ENCODE measurements around the gene NEK6.

The NEK6 gene

DNA sequence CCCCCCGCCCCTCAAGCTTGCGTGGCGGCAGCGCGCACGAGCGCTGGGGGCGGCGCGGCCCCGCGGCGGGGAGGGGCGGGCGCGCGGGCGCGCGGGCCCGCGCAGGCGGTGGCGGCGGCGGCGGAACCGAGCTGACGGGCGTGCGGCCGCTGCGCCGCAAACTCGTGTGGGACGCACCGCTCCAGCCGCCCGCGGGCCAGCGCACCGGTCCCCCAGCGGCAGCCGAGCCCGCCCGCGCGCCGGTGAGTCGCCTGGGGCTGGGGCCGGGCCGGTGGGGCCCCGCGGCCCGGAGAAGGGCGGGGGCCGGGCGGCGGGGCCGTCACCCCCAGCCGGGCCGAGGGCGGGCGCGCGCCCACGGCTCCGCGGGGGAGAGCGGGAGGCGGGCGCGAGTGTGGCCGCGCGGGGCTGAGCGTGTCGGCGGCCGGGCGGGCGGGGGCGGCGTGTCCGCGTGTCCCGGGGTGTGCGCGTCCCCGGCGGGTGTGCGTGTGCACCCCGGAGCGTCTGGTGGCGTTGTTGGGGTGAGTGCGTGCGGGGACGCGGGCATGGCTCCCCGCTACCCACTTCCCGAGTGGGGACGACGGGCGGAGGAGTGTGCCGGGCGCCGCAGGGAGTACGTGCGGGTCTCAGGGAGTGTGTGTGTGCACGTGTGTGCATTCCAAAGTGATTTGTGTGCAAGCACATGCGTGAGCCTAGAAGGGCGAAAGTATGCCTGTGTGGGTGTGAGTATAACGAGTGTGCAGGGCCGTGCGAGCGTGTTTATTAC is at the start of gene NEK6:
NEK6 (plus strand) TSS at position 106 of the 763 bp plus-strand sequence. CDS start 44,016 bp downstream, outside the sequence.
- peak; percentile 80 for DNase-seq (ENCODE audit: low spot score)

GRCh38 chr9:124208571-124208970 is 49.2 kb upstream of the NEK6 start:
- DNase-seq (ENCODE audit: low spot score): no peak

GRCh38 chr9:124209279-124209678 is 48.5 kb upstream of the NEK6 start:
- DNase-seq (ENCODE audit: low spot score): no peak

- no peak for DNase-seq (ENCODE audit: low spot score)
Measured at GRCh38 chr9:124209774-124210173, 48.0 kb upstream of the NEK6 start.

DNA sequence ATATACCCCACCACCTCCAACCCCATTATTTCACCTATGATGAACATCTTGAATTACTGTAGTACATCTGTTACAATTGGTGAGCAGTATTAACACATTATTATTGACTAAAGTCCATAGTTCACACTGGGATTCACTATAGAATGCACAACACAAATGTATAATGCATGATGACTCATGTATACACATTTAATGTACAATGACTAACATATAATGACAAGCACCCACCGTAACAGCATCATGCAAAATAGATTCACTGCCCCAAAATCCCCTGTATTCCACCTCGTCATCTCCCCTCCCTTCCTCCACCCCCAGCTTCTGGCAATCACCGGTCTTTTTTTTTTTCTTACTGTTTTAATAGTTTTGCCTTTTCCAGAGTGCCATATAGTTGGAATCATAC is 47.1 kb upstream of the NEK6 start:
- peak; percentile 50 for DNase-seq (ENCODE audit: low spot score)

GRCh38 chr9:124212381-124213050 is 45.2 kb upstream of the NEK6 start:
- no peak for DNase-seq (ENCODE audit: low spot score)

DNA sequence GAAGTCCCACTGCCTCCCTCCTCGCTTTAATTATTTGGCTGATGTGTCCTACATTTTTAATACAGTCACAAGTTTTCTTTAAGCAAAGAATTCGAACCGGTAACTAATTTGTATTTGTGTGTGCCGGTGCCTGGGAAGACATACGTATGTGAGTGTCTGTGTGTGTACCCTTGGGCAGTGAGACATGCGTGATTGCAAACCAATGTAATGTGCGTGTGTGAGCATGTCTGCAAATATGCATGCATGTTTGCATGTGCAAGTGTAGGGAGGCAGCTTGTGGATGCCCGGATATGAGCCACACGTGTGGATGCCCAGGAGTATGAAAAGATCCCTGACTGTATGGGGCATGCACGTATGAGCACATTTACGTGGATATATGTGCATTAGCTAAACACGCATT is 44.4 kb upstream of the NEK6 start:
- no peak for DNase-seq (ENCODE audit: low spot score)

DNA sequence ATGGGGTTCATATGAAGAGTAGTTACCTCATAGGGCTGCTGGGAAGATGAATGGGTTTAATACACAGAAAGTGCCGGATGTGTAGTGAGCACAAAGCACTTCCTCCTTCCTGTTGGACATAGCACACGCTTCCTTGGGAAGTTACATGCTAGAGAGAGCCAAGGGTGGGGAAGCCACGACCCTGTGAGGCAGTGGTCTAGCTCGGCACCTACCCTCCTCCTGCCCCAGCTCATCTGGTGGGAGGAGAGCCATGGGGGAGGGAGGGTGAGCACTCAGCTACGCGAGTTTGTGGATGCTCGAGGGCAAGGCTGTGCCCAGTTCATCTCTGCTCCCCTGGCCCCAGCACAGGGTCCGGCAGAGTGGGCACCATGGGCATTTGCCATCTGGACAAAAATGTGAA is 43.6 kb upstream of the NEK6 start:
- no peak for DNase-seq (ENCODE audit: low spot score)

DNA sequence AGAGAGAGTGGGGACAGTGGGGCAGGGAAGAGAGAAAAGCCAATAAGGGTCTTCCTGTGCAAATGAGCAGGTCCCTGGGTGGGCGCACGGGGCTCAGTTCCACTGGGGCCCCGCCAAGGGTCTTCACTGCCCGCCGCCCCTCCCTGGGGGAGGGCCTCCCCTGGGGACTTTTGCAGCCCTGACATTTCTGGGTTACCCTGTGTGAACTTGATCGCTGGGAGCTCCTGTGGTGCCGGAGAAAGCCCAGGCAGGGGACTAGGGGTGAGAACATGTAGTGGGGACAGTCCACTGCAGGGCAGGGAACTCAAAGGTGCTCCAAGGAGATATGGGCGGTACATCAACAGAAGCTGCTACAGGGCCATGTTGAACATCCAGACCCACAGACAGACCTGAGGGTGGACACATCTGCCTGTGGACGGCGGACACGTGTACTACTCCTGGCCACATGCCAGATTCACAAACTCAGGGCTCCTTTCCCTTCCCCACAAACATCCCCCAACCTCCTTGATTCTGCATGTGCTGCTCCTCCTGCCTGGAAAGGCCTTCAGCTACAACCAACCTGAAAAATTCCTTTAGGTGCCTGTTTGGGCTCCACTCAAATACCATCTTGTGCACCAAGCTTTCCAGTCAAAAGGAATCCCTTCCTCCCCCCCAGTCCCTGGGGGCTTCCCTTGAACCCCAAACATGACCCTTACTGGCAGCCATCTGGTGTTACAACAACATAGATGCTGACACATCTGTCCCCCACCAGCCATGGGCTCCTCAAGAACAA is 43.0 kb upstream of the NEK6 start:
- DNase-seq (ENCODE audit: low spot score): no peak

DNA sequence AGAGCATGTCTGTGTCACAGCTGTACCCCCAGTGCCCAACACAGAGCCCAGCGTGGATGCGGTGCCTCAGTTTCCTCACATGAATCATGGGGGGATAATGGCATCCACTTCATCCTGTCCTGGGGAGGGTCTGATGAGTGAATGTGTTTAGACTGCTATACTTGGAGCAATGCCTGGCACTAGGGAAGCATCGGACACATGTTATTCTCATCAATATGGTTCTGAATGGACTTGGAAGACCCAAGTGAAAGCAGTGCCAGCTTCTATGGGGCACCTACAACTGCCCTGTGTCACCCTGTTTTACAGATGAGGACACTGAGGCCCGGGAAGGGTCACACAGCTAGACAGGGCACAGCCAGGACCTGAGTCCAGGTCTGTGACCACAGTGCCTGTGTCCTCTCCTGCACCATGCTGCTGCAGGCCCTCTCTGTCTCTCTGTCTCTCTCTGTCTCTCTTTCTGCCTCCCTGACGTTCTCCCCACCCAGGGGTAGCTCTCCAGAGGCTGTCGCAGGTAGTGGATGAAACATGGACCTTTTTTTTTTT is 42.3 kb upstream of the NEK6 start:
- no peak for DNase-seq (ENCODE audit: low spot score)

DNA sequence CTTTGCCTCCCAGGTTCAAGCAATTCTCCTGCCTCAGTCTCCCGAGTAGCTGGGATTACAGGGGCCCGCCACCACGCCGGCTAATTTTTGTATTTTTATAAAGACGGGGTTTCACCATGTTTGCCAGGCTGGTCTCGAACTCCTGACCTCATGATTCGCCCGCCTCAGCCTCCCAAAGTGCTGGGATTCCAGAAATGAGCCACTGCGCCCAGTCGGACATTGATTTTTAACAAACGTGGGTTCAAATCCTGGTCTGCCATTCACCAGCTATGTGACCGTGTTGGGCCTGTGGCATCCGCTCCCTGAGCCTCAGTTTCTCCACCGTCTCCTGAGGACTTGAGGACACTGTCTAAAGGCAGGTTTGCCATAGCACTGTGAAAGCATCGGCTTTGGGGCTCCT is 41.8 kb upstream of the NEK6 start:
- no peak for DNase-seq (ENCODE audit: low spot score)

DNA sequence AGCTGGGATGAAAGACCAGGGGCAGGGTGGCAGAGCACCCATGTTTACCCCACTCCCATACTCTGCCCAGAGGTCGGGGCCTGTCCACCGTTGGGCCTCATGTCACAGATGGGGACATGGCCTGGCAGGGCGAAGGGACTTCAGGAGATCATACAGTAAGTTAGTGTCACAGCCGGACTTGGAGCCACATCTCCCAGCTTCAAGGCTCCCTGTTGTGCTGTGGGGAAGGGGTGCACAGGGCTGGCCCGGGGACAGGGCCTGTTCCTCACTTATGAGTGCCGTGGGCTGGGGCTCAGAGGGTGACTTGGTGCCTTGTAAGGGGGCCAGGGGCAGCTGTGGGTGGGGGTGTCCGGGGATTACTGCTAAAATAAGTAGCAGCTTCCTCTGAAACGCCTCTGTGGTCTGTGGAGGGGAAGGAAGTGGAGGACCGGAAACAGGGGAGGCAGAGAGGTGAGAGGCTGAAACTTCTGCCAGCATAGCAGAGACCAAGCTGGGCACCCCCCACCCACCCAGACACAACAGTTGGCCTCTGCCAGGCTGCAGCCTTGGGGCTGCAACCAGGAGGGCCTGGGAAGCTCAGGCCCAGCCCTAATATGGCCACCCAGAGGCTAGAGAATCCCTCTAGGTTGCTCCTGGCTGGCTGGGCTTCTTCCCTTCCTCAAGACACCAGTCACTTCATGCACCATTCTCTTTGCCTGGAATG is 41.1 kb upstream of the NEK6 start:
- DNase-seq (ENCODE audit: low spot score): peak; percentile 75

DNA sequence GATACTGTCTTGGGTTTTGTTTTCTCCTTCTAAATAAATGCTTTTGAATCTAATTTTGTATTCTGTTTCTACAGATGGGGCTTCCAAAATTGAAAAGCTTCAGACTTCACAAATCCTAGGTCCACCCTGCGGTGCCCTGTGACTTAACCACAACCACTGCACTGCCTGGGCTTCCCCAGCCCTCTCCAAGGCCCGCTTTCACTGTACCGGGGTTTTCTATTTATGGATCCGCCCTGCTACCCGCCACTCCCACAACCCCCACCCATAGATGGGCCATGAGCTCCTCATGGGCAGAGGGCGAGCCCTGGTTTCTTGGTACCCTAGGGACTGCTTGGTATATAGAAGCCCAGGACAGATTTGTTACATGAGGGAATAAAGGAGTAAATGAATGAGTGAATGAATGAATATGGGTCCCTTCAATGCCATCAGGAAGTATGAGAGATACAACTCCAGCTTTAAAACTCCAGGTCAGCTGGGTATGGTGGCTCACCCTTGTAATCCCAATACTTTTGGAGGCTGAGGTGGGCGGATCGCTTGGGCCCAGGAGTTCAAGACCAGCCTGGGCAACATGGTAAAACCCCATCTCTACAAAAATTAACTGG is 39.8 kb upstream of the NEK6 start:
- DNase-seq (ENCODE audit: low spot score): peak; percentile 57

DNA sequence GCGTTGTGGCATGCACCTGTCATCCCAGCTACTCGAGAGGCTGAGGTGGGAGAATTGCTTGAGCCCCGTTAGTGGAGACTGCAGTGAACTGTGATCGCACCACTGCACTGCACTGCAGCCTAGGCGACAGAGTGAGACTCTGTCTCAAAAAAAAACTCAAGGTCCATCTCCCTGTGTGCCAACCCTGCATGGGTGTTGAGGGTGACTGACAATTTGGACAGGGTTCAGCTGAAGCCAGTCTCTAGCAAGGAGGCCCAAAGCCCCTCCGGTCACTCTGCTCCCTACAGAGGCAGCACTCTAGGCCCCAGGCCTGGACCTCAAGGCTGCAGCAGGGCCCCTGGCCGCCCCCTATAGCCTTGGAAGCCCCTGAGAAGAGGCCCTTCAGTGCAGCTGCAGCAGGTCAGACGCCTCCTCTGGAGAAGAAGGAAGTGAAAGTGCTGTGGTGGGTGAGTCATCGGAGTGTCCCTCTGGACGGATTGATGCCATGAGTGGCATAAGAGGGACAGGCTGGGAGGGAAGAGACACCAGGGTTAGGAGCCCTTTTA is 39.2 kb upstream of the NEK6 start:
- peak; percentile 77 for DNase-seq (ENCODE audit: low spot score)

DNA sequence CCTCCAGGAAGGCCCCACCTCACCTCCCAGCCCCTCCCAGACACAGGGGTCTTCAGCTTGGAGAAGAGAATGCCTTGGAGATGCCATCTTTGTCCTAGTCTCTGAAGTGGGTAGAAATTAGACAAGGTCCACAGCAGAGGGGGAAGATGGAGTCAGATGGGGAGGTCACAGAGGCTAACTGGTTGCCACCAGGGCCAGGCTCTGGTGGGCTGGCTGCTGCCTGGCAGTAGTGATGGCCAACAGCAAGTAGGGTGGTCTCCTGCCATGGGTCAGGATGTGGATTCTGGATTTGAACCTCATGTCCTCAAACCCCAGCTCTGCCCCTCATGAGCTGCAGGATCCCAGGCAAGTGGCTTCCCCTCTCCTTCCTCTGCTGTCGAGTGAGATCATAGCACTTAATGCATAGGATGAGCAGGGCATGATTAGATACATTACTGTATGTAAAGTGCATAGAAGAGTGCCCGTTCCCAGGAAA is 38.7 kb upstream of the NEK6 start:
- DNase-seq (ENCODE audit: low spot score): no peak

DNA sequence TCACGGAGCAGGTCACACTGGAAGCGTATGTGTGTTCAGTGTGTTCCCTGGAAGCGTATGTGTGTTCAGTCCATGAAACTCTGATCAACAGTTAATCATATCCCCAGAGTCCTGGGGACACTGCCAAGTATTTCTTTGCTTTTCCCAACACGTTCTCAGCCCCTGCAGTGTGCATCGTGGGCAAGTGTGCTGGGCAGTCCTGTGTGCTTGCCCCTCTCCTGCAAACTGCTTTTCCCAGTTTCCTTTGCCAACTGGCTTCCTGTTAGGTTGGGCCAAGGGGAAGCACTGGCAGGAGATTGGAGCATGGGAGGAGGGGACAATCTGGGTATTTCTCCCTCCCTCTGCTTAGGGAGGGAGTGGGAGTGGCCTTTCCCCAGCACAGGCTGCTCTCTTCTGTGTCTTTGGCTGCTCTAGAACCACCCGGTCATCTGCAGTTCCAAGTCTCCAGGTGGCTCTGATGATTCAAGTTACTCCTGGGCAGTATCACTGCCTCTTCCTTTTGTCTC is 36.8 kb upstream of the NEK6 start:
- DNase-seq (ENCODE audit: low spot score): no peak

GRCh38 chr9:124221676-124222075 is 36.1 kb upstream of the NEK6 start:
- no peak for DNase-seq (ENCODE audit: low spot score)

DNA sequence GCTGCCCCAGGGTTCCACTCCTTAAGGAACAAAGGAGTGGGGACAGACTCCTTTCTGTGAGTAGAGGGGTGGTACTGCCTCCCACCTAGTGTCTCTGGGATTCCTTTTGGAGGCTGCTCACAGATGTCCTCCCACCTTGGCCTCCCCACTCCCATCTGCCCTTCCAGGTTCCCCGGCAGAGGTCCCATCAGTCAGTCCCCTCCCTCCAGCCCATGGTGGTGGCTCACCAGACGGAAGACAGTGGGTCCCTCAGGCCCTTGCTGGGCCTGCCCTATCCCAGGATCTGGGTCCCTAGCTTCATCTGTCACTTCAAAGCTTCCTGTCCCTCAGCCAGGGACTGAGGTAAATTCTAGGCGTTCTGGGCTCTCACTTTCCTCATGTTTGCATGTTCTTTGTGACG is 35.6 kb upstream of the NEK6 start:
- no peak for DNase-seq (ENCODE audit: low spot score)

GRCh38 chr9:124222918-124223720 is 34.6 kb upstream of the NEK6 start:
- DNase-seq (ENCODE audit: low spot score): no peak

- no peak for DNase-seq (ENCODE audit: low spot score)
Measured at GRCh38 chr9:124225945-124226344, 31.8 kb upstream of the NEK6 start.
